DMS53 treated with DMSO at 0.1 percent for 48 hours (cell line): ENCODE data around the gene SOS1.
"Not testable (repeated sequence)": the region's sequence is repeated elsewhere in the genome, so short reads cannot be mapped to it uniquely, and the experiment has no call there.

Experiments
- DNase-seq: peaks from one replicate; lab custom pipeline; 2025; ENCODE audit not compliant: unreplicated experiment; lab: John Stamatoyannopoulos, UW

SOS1 gene

DNA sequence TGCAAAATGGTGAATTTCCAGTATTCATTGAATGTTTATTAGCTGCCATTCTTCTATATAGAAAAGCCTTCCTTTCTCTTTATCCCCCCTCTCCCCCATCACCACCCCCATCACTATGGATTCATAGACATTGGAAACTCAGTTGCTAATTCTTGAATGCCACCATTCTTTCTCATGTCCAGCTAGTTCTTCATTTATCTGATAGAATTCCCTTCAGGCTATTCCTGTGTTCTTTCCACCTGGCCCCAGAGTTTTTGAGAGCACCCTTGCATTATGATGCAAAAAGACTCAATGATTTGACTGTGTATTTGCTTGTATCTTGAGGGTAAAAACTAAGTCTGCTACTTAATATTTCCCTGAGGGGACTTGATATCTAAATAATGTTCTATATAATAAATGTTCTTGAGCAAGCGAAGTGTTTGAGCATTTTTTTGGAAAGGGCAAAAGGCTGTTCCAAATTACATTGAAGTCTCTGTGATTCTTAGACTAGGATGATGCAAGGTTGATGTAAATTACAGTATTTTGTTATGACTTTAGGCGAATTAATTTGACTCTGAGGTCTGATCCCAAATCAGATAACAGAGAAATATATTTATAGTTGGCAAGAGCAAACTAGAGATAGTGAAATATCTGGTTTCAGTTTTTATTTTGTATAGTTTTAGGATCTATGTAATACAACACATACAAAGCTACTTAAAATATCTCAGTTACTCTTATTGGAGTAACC, 18.8 kb upstream of the SOS1 start:
- no peak for DNase-seq

DNA sequence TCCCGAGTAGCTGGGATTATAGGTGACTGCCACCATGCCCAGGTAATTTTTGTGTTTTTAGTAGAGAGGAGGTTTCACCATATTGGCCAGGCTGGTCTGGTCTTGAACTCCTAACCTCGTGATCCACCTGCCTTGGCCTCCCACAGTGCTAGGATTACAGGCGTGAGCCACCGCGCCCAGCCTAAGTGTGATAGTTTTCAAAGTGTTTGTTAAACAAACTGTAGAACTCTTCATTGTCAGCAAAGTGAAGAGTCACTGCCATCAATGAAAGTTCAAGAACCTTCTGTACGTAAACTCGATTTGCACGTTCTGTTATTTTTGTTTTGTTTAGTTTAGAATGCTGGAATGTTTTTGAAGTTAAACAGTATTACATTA, 18.0 kb upstream of the SOS1 start:
- no peak for DNase-seq

DNA sequence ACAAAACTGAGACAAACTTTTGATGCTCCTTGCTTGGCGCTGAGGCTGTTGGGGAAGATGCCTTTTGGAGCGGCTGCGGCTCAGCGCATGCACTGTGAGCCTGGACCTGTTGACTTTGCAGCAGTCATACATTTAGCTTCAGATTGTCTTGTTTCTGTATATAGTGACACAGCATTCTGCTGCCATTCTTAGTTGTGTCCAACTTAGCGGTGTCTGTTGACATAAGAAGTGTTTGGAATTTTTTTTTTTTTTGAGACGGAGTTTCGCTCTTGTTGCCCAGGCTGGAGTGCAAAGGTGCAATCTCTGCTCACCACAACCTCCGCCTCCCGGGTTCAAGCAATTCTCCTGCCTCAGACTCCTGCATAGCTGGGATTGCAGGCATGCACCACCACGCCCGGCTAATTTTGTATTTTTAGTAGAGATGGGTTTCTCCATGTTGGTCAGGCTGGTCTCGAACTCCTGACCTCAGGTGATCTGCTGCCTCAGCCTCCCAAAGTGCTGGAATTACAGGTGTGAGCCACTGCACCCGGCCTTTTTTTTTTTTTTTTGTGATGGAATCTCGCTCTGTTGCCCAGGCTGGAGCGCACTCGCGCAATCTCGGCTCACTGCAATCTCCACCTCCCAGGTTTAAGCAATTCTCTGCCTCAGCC, 17.5 kb upstream of the SOS1 start:
- DNase-seq, result not testable (repeated sequence)

DNA sequence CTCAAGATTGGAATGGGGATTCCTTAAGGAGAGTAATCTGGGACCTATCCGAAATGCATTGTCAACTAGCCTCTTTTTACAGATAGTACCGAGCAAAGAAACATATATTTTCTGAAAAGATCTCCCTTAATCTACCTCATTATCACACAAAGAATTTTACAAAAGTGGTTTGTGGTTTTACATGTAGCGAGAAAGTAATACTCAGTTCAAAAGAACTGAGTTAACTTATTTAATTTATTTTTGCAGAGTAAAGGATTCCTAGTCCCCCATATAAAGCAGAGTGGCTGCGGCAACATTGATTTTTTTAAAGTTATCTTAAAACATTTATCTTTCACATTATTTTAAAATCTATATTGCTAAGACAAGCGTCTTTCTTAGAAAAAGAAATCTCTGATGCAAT, 15.9 kb upstream of the SOS1 start:
- DNase-seq, result no peak

DNA sequence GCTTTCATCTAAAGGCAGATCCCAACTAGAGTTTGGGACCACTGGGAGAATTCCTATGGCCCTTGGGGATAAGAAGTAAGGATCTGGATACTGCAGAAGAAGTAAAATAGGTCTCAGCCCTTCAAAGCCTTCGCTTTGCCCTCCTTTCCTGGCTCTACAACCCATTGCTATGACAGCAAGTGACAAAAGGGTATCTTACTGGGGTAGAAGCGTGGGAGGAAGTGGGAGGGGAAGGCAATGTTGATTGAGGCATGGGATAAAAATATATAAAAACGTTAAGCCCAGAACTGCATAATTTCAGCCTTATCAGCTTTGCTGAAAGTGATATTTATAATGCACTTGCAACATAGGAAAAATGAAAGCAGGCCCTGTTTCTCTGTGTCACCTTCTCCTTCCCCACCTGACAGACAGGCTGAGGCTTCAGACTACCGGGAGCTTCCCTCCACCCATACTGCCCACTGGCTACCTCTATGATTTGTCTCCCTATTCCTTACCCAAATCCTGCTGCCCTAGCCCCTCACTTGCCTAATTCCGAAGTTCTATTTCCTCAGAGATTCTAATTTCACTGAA, 14.9 kb upstream of the SOS1 start:
- DNase-seq, result no peak

DNA sequence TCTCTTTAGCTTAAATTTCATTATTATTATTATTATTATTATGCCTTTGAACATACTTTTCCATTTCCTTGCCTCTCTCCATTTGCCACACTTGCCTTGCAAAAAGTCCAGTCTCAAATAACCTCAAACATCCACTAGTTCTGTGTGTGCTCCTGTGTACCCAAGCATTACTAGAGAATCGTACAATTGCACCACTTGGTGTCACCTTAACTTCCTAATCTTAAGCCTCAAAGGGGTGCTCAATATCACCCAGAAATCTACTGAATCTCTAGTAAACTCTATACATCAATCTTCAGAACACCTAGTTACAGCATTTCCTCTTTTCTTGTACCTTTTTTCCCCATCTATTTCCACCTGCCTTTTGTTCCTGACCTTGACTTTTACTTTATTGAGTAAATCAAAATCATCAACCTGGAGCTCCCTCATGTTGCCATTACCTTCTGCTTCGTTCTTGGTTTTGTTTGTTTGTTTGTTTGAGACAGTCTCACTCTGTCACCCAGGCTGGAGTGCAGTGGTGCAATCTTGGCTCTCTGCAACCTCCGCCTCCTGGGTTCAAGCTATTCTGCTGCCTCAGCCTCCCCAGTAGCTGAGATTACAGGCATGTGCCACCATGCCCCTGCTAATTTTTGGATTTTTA, 12.5 kb upstream of the SOS1 start:
- DNase-seq, result no peak

DNA sequence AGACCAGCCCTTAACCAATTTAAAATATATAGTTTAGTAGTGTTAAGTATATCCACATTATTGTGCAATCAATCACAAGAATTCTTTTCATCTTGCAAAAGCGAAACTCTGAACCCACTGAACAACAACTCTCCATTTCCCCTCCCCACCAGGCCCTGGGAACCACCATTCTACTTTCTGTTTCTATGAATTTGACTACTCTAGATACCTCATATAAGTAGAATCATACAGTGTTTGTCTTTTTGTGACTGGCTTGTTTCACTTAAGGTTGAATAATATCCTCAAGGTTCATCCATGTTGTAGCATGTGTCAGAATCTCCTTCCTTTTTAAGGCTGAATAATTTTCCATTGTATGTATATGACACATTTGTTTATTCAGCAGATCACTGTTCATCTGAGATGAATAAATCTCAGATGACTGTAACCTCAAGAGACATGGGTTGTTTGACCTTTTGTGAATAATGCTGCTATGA, 8.1 kb upstream of the SOS1 start:
- no peak for DNase-seq

DNA sequence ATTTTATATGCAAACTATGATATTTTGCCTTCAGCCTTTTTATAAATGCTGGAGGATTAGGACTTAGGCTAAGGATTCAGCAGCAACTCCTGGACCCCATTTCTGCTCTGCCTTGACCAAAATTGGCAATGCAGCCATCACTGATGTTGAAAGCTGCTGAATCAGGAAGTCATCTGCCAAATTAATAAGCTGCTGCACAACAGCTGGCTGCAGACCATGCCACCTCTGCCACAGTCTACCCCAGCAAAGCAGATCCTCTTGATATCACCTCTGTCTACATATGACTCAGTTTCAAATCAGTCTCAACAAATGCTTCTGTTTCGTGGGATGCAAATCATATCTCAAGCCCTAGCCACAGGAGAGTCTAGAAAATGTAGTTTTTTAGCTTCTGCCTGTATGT, 7.1 kb upstream of the SOS1 start:
- no peak for DNase-seq

DNA sequence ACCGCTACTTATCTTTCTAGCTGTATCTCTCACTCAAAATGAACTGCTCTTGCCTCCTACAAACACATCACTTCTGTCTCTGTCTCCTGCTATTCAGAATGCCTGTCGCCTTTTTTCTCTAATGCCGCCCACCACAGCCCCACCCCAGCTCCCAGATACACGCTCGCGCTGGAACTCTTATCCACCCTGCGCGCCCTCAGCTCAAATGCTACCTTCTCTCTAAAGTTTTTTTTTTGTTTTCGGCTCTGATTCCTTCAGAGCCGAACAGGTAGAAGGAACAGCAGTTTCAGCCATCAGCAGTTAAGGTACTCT, 3.9 kb upstream of the SOS1 start:
- no peak for DNase-seq

DNA sequence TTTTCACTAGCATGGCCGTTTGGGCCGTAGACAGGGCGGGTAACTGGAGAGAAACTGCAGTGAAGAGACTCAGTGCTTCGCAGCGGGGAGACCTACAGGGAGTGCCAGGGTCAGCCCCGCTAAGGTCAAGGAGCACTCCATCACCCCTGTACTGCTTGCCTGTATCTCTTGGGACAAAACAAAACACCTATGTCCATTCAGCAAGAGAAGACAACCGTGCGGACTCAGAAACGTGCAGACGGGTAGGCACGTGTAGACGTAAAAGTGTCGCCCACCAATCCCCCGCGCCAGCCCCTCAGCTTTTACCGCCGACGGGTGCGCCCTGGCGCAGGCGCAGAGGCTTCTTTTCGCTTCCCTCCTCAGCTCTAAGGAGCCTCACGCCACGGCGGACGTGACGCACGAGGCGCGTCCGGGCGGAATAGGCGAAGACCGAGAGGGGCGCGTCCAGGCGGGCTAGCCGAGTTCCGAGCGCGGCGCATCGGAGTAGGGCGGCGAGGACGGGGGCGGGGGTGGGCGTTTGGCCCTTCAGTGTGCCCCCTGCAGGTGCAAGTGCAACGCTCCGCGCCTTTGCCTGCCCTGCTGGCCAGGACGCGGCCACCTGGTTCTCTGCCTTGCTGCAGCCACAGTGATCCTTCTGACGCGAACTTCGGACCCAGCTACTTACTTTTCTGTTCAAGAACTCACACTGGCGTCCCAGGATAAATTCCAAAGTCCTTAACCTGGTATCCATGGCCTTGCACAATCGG, 3.3 kb upstream of the SOS1 start:
- peak; percentile 63 for DNase-seq

DNA sequence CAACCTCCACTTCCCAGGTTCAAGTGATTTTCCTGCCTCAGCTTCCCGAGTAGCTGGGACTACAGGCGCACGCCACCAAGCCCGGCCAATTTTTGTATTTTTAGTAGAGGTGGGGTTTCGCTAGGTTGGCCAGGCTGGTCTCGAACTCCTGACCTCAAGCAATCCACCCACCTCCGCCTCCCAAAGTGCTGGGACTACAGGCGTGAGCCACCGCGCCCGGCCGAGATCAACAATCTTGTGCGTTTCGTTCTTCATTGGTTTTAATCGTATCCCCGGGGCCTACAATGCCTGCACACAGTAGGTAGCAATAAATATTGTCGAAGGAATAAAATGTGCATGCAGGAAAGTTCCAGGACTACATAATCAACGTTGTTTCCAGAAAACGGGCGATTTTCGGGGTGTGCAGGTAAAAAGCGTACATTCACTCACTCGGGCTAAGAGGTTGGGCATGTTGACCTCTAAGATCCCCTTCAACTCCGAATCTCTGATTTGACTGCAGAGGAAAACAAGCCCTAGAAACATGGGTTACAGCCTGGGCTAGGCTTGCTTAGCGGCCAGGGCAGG, 2.7 kb upstream of the SOS1 start:
- no peak for DNase-seq

DNA sequence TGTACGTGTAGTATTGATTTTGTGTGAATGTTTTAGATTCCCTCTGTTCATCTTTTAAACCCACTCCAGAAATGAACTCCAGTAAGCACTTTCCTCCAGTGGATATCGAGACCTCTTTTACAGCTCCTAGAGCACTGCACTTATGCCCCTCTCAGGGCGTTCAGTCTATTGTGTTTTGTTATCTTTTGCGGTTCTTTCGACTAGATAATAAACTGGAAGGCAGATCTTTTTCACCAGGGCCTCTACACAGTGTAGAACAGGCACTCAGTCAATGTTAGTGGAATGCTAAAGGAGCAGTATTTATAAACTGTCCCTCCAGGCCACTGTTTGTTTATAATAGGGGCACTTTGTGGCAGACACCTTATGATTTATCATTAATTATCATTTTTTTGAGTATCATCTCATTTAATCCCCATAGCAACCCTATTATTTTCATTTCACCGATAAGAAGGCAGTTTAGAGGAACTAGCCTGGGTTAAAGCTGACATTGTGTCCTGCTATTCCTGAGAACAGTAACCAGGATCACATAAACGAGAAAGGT, 742 bp upstream of the SOS1 start:
- peak; percentile 65 for DNase-seq

DNA sequence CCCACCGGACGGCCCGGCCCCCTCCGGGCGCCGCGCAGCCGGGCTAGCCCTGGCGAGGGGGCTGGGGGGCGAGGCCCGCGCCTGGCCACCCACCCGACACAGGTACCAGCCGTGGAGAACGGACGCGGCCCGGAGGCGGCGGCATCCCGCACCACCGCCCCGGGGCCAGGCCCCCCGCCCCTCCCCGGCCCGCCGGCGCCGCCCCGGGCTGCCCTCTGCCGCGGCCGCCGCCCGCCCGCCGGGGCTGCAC, 405 bp downstream of the SOS1 start:
- no peak for DNase-seq

DNA sequence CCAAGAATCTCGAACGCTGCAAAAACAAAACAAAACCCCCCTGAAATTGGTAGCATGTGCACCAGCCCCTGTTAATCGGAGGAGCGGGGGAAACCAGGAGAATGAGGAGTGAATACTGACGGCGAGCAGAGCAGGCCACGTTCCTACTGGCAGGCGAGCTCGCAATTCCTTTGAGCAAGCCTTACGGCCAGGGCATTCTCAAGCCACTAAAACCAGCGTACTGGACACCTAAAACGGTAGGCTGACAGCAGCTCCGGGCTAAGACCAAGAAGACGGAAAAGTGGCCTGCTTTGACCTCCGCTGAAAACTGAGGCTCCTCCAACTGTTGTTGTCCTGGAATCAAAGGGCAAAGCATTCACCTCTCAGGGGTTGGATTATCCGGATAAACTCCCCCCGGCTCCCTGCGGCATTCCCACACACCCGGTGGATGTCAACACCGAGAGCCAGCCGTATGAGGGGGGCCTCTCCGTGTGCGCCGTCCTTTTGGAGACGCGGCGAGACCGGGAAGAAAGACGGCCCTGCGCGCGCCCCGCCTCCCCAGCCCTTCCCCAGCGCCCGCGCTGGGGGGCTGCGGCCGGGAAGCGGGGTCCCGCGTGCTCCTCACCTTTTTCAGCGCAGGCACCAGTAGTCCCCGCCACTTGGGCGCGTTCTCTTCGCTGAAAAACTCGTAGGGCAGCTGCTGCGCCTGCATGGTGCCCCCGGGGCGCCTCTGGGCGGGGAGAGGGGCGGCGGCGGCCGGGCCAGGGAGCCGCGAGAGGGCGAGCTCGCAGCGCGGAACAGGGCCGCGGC, 925 bp downstream of the SOS1 start:
- no peak for DNase-seq

DNA sequence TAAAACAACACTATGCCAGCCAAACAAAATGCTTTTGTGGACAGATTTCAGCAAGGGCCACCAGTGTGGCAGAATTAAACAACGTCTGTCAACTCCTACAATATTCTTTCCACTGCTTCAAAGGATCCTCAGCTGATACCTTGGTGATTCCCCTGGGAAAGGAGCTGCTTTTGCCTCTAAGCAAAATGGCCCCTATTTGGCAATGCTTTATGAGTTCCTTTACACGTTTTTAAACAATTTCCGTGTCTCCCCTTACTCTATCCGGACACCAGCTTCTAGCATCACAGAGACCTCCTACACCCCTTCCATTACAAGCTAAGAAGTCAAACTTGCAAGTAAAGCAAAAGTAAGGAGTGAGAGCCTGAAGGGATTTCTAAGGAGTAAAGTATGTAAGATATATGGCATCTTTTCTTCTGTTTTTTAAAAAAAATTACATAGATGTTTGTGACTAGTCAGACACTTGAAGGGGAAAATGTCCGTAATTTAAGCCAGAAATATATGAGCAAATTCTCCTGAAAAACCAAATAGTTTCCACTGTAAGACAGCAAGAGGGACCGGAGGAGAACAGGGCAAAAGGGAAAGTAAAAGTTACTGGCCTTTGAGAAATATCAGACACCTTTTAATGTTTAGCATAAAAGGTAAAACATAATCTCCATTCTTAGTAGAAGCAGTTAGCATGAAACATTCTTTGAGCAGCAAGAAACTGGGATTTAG, 1.9 kb downstream of the SOS1 start:
- DNase-seq, result no peak

DNA sequence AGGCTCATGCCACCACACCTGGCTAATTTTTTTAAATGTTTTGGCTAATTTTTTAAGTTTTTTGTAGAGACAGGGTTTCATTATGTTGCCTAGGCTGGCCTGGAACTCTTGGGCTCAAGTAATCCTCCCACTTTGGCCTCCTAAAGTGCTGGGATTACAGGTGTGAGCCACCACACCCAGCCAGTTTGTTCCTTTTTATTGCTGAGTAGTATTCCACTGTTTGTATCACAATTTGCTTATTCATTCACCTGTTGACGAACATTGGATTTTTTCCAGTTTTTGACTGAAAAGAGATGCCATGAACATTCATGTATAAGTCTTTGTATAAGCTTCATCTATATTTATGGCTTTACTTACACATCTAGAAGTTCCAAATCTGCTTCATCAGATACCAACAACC, 5.3 kb downstream of the SOS1 start:
- DNase-seq, result no peak

DNA sequence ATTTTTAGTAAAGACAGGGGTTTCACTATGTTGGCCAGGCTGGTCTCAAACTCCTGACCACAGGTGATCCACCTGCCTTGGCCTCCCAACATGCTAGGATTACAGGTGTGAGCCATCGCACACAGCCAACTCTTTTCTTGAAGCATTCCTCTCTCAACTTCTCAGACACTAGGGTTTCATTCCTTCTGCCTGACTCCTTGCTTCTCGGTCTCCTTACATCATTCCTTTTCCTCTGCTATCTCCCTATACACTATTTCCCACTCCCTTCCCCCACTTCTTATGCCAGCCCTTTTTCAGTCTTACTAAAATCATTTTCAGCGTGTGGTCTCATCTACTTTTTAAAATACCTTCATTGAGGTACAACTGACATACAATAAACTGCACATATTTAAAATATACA, 6.1 kb downstream of the SOS1 start:
- DNase-seq, result no peak

DNA sequence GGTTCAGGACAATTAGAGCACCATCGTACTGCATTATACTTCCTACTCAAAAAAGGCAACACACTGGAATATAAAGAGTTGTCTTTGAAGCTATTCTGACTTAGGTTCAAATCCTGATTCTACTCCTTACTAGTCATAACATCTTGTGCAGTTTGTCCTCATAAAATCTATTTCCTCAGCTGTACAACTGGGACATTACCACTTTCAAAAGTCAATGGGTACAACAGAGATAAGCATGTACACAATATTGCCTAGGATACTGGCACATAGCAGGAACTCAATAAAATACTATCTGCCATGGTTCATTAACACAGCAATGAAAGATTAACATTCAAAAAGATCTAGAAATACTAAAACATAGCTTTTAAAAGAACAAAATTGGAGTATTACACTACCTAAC, 11.3 kb downstream of the SOS1 start:
- no peak for DNase-seq

DNA sequence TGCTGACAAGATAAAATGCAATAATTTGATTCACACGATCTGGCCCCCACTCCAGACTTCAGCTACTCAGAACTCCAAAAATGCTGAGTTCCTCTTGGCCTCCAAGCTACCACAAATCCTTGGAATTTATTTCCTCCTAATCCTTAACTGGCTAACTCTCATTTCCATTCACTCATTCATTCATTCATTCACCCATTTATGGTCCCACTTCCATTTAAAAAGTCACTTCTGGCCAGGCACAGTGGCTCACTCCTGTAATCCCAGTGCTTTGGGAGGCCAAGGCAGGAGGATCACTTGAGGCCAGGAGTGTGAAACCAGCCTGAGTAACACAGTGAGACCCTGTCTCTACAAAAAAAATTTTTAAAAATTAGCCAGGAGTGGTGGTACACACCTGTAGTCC, 12.5 kb downstream of the SOS1 start:
- no peak for DNase-seq

DNA sequence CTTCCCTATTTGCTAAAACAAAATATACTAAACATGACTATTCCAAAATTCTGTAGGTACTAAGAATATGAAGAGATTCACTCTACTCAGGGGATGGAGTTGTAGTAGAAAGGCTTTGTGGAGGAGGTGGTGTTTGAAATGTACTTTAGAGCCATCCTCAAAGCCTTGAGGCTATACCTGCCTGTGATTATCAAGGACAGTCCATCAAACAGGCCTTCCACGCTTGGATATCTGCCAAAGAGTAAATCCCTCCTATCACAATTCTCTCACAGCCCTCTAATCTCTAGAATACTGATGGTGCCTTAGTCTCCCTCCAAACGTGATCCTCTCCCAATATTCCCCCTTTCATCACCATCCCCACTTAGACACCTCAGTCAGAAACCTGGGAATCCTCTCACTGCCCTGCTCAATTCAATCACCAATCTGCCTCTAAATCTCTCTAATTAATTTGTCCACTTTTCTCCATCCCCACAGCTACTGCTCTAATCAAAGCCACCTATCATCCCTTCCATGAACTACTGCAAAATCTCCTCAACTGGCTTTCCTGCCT, 13.1 kb downstream of the SOS1 start:
- DNase-seq, result no peak
